NCI-H146 treated with DMSO at 0.1 percent for 48 hours (cell line): ENCODE measurements around the gene DENND1A.

Source experiments
- DNase-seq: peaks from one replicate; lab custom pipeline; 2025; ENCODE audit not compliant: unreplicated experiment; lab: John Stamatoyannopoulos, UW

Gene DENND1A

DNA sequence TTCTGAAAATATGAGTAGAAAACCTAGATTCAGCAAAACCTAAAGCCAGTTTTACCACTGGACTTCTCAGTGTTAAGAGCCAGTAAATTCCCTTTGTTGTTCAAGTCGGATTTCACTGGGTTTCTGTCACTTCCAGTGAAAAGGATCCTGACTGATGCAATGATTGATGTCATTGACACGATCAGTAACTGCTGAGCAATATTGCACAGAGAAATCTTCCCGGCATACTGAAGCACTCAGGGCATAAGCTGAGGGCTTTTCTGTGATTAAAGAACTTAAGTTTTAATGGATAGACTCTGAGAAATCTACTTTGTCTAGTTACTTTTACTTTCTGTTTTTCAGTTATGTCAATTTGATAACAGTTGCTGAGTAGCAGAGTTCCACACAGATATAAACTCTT lies 61.9 kb downstream of the DENND1A start:
- no peak for DNase-seq

DNA sequence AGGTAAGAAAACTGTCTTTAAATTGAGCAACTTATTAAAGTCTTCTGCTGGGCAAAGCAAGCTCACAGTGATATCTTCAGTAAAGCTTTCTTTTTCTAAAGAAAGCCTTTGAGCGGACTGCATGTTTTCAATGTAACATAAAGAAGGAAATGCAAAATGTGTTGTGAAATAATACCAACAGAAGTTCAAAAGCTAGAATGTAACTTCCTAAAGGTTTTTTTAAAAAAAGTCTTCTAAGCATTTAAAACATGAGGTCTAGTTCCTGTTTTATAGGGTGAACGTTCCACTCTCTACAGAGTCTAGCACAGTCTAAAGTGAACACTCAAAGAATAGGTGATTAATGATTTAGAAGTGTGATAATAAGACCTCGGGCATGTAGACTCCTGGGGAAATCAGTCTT lies 62.9 kb downstream of the DENND1A start:
- DNase-seq, result no peak

GRCh38 chr9:123866497-123866896 lies 63.4 kb downstream of the DENND1A start:
- DNase-seq, result no peak

DNA sequence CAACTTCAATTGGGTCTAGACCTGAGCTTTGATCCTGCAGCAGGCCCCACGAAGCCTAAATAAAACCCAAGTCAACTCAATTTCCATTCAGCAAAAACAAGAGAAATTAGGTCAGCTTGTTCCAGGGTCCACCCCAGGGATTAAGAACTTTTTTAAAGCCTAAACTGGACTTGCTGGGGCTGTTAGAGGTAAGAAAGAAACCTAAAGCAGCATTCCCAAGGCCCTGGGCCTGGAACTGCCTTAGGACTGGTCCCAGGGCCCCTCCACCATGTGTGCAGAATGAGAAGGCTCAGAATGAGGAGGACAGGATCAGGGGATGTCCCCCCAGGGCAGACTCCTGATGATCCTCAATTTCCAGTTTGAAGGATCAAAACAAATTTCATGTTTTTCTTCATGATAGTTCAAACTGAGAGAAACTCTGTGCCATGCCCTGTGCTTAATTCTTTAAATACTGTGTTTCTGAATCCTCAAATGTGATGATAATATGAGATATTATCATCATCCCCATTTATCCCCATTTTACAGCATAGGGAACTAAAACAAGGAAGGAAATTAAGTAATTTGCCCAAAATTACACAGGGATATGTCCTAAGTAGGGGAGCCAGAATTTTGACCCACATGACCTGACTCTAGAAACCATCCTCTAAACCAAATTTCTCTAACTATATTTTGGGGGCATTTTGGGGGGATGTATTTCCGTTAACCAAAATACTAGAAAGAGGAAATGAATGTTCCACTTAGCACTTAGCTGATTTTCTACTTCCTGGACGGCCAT lies 64.5 kb downstream of the DENND1A start:
- DNase-seq, result no peak

GRCh38 chr9:123864251-123864650 lies 65.7 kb downstream of the DENND1A start:
- no peak for DNase-seq

GRCh38 chr9:123863164-123863855 lies 66.6 kb downstream of the DENND1A start:
- no peak for DNase-seq

DNA sequence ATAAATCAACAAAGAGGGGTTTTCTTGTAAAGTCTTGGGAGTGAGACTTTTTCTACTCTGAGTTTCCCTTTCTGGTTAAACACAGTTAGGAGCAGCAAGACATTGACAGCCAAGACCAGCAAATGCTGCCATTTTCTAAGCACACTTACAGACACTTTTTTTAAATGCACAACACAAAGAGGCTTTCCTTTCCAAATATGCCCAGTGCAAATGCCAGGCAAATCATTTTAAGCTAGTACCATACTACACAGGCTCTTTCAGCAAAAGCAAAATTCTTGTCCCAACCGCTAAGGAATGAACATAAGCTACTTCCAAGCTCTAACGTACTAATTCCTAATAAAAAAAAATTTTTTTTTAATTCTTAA lies 68.2 kb downstream of the DENND1A start:
- no peak for DNase-seq

- no peak for DNase-seq
Measured at GRCh38 chr9:123861086-123861755, 68.7 kb downstream of the DENND1A start.

DNA sequence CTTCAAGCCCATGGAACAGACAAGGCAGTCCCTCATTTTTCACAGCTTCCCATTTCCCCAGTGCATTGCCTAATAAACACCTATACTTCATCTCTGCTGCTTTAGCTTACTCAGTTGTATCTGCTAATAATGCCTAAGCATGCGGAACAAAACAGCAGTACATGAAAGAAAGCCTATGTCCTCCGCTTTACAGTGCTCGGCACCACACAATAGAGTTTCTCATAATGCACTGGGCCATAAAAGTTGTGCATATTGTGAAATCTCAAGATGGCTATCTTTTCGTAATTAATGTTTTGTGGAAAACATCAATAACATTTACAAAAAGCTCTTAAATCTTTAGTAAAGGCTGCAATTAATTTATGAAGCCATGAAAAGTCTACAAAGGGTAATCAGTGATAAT lies 69.3 kb downstream of the DENND1A start:
- DNase-seq, result no peak

DNA sequence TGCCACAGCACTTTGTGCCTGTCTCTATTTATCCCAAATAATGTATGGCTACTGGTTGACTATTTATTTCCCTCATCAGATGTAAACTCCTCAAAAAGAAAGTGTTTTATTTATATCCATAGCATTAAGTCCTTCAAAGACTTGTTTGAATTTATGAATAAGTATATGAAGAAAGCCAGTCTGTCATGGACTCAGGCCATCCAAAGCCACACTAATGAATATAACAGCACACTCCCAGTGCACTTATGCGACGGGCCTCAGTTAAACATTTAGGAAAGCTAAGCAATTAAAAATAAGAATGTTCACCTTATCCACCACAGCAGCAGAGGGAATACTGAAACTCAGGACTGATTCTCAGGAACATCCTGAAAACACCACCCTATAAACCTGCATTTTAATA lies 77.5 kb downstream of the DENND1A start:
- DNase-seq, result no peak

DNA sequence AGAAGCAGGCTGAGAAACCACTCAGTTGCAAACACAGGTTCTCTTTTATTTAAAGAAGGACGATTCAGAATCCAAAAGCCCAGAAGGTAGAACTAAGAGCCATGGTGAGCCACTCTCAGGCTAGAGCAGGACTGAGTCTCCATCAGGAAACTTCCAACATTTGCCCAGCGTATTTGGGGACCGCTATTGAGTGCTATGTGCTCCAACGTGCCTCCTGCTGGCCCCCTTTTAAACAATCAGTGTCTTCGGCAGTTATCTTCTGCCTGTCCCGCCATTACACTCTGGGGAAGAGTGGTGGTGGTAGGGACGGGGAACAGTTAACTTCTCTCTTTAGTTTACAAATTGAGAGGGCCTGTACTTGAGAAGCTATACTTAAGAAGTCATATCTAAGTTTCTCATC lies 78.1 kb downstream of the DENND1A start:
- no peak for DNase-seq

GRCh38 chr9:123848447-123849085 lies 81.4 kb downstream of the DENND1A start:
- DNase-seq, result no peak

GRCh38 chr9:123846966-123847365 lies 83.0 kb downstream of the DENND1A start:
- no peak for DNase-seq

- no peak for DNase-seq
Measured at GRCh38 chr9:123843703-123844102, 86.2 kb downstream of the DENND1A start.

GRCh38 chr9:123835821-123836220 lies 94.1 kb downstream of the DENND1A start:
- DNase-seq, result no peak

DNA sequence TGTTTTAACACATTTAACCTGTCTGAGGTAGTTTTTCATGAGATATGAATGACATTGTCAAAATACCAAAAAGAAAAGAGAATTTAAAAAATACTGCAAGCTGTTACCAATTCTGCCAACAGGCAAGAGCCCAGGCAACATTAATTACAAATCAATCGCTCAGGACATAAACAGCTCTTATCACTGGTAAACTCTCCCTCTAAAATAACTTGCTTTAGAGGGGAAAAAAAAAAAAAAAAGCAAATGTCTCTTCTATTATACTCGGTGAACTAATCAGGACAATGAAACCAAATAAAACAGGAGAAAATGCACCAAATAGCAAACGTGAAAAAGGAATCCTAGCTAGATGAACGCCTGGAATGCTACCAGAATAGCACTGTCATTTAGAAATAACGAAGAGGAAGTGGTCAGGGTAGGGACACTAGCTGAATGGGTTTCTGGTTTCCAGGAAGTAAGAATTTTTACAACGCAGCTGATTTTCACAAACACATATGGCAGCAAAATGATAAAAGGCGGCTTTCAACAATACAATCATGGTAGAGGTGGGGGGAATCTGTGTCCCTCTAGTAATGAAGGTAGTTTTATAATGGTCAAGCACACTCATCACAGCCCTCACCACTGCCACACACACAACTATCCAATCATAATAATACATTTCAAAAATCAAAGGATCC lies 94.9 kb downstream of the DENND1A start:
- DNase-seq, result no peak

GRCh38 chr9:123834218-123834888 lies 95.6 kb downstream of the DENND1A start:
- no peak for DNase-seq

DNA sequence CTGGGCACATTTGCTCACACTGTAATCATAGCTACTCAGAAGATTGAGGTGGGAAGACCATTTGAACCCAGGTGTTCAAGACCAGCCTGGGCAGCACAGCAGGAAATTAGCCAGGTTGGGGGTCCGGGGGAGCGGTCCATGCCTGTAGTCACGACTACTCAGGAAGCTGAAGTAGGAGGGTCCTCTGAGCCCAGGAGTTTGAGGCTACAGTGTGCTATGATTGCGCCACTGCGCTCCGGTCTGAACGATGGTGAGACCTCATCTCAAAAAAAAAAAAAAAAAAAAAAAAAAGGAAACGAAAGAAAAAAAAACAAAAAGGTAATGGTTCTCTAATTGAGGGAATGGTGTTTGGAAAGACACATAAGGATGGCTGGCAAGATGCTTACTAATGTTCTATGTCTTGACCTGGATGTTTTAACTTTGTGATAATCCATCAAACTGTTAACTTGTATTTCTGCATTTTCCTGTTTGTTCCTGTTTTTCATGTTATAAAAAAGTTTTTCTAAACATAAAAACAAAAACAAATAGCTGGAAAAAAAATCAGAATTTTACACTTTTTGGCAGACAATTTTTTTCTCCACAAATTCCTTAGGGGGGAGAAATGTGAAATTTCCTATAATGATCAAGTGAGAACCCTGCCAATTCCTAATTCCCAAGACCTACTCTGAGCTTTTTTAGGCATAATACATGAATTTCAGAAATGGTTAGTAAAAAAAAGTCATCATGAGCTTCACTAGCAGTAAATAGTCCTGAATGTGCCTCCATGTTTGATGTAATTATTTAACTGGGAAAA lies 96.9 kb downstream of the DENND1A start:
- no peak for DNase-seq

- no peak for DNase-seq
Measured at GRCh38 chr9:123832176-123832575, 97.8 kb downstream of the DENND1A start.

DNA sequence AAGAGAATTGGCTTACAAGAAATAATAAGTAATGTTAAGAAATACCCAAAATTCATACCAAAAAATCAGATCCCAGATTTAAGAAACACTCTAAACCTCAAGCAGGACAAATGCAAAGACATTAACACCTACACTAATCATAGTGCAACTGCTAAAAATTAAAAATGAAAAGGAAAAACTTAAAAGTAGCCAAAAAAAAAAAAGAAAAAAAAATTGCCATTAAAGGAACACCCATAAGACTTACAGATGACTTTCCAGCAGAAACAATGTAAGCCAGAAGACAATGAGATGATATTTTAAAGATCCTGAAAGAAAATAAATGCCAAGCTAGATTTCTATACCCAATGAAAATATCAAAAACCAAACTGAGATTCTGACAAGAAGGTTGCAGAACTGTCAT lies 101.5 kb downstream of the DENND1A start:
- no peak for DNase-seq
